CD4-positive, alpha-beta T cell (primary cell): ENCODE data around the gene AKNA. TPM values are rescaled to one million over a fixed set of nuclear protein-coding genes. Genes with fewer than 3 reads are reported as not detected.
A peak's percentile ranks its signal among the peaks of the same experiment; 100 is the strongest.

ENCODE experiments used
- ATAC-seq: fragments of 200-7000 bp; cut with Tn5 transposase; one replicate; pipeline ENCODE4 v1.10.0; 2022; ENCODE audit warnings: mild to moderate bottlenecking; ENCODE audit not compliant: poor library complexity
- CTCF ChIA-PET: fragments of 350-600 bp; sonication (Branson Sonifier 250); formaldehyde crosslinking; loops from one replicate; lab custom pipeline; 2021; ENCODE audit warnings: antibody characterized with exemption, inconsistent platforms; lab: Charles Lee
- POLR2A ChIA-PET: fragments of 350-600 bp; sonication (Branson Sonifier 250); formaldehyde crosslinking; loops from one replicate; lab custom pipeline; 2021; ENCODE audit warnings: antibody characterized with exemption, inconsistent platforms; lab: Charles Lee
- DNase-seq, 14 experiments: peaks; one replicate each; pipeline ENCODE4 v3.0.0-alpha.2; 2013 to 2020; ENCODE audit warnings: mixed read lengths in 2 of 14
- H3K27ac ChIP-seq, 2 donors: one replicate each; pipeline versions ENCODE4 v1.5.1 to v1.7.0; 2013; ENCODE audit warnings: low read length in 2 of 2, low read depth in 1 of 2, mild to moderate bottlenecking in 1 of 2
- H3K27me3 ChIP-seq, 2 experiments: 1 replicate in 1 of 2; 2 replicates in 1 of 2; pipeline versions ENCODE4 v1.6.1 to v1.7.0; 2013; ENCODE audit warnings: low read length in 2 of 2, control low read depth in 1 of 2, mild to moderate bottlenecking in 1 of 2, moderate library complexity in 1 of 2; ENCODE audit not compliant: insufficient read depth in 2 of 2, control insufficient read depth in 1 of 2
- H3K36me3 ChIP-seq: one replicate; pipeline ENCODE4 v1.6.1; 2013; ENCODE audit warnings: low read length, control low read depth; ENCODE audit not compliant: insufficient read depth
- H3K4me1 ChIP-seq: one replicate; pipeline ENCODE4 v1.6.1; 2013; ENCODE audit warnings: low read length, control low read depth; ENCODE audit not compliant: insufficient read depth
- H3K4me3 ChIP-seq: one replicate; pipeline ENCODE4 v1.5.1; 2013; ENCODE audit warnings: mild to moderate bottlenecking, low read length, moderate library complexity
- H3K9me3 ChIP-seq, 2 experiments: 1 replicate in 1 of 2; 2 replicates in 1 of 2; pipeline versions ENCODE4 v1.6.1 to v1.7.0; 2013; ENCODE audit warnings: low read length in 2 of 2, mild to moderate bottlenecking in 2 of 2, control low read depth in 1 of 2, moderate library complexity in 1 of 2; ENCODE audit not compliant: control insufficient read depth in 1 of 2, insufficient read depth in 1 of 2
- H3K27ac Mint-ChIP-seq: one replicate; pipeline ENCODE4 v1.8.0; 2020; ENCODE audit warnings: mixed read lengths
- H3K27me3 Mint-ChIP-seq: one replicate; pipeline ENCODE4 v1.8.0; 2021; ENCODE audit warnings: mixed read lengths
- H3K36me3 Mint-ChIP-seq: one replicate; pipeline ENCODE4 v1.8.0; 2021; ENCODE audit warnings: low read depth, mixed read lengths
- H3K4me1 Mint-ChIP-seq: one replicate; pipeline ENCODE4 v1.8.0; 2021; ENCODE audit warnings: low read depth, mixed read lengths
- H3K4me3 Mint-ChIP-seq: one replicate; pipeline ENCODE4 v1.8.0; 2020; ENCODE audit warnings: mild to moderate bottlenecking, mixed read lengths
- H3K9me3 Mint-ChIP-seq: one replicate; pipeline ENCODE4 v1.8.0; 2020; ENCODE audit warnings: mixed read lengths
- intact Hi-C, 2 experiments: fragments of 100-400 bp; cut with DNase I in 1 of 2; cut with micrococcal nuclease in 1 of 2; formaldehyde crosslinking; loops; one replicate each; pipeline versions ENCODE4 v1.15.1 to v1.9.0; 2023 to 2025; cut with DNase I, micrococcal nuclease
- total RNA-seq, 174 experiments: library from RNA in 2 of 174; stranded (reverse) in 2 of 174; gene quantifications; one replicate each; pipeline ENCODE4 v1.2.3 and lab custom pipeline; 2021 to 2026
- TF ChIP-seq, protein P1 (sequence below): fragments of 200-600 bp; IDR thresholded peaks from one replicate; pipeline ENCODE4 v1.8.0; 2022; ENCODE audit warnings: antibody characterized with exemption, mild to moderate bottlenecking

The AKNA gene
- total RNA-seq, 2 experiments from 2014 or later = 247 to 258 TPM

GRCh38 chr9:114400772-114401171 is 13.0 kb upstream of the AKNA start:
- intact Hi-C loops = loop anchor here in 1 of 2 experiments (10.0 kb wide), 1 partner anchor 1124 kb away; no protein-coding TSS in a partner anchor
- ChIA-PET CTCF (no interaction called here), POLR2A (interaction anchor here (2.1 to 2.3 kb wide), 3 partner anchors 13 to 253 kb away, joined by 8 to 13 read pairs (median 9); partner anchors contain the start of gene AKNA)
- no peaks in the 10 kb centered on the region for H3K9me3 ChIP-seq
- Mint-ChIP-seq H3K27ac (peak overlapping the region; percentile 24), H3K4me1 (peaks cover 23% of the 10 kb centered on the region), H3K36me3 (peaks cover 14% of the 10 kb centered on the region), H3K4me3 (no peak overlapping the region), H3K27me3 (no peaks in the 10 kb centered on the region), H3K9me3 (no peaks in the 10 kb centered on the region)
- peaks cover 5% of the 10 kb centered on the region for H3K36me3 ChIP-seq
- no peak for DNase-seq
- no peak overlapping the region for H3K4me3 ChIP-seq
- ATAC-seq = no peak
- peaks cover 33% of the 10 kb centered on the region for H3K4me1 ChIP-seq
- no peaks in the 10 kb centered on the region for H3K27me3 ChIP-seq
- H3K27ac ChIP-seq = no peak overlapping the region
- TF ChIP-seq, protein P1, sequence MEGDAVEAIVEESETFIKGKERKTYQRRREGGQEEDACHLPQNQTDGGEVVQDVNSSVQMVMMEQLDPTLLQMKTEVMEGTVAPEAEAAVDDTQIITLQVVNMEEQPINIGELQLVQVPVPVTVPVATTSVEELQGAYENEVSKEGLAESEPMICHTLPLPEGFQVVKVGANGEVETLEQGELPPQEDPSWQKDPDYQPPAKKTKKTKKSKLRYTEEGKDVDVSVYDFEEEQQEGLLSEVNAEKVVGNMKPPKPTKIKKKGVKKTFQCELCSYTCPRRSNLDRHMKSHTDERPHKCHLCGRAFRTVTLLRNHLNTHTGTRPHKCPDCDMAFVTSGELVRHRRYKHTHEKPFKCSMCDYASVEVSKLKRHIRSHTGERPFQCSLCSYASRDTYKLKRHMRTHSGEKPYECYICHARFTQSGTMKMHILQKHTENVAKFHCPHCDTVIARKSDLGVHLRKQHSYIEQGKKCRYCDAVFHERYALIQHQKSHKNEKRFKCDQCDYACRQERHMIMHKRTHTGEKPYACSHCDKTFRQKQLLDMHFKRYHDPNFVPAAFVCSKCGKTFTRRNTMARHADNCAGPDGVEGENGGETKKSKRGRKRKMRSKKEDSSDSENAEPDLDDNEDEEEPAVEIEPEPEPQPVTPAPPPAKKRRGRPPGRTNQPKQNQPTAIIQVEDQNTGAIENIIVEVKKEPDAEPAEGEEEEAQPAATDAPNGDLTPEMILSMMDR = no peak

DNA sequence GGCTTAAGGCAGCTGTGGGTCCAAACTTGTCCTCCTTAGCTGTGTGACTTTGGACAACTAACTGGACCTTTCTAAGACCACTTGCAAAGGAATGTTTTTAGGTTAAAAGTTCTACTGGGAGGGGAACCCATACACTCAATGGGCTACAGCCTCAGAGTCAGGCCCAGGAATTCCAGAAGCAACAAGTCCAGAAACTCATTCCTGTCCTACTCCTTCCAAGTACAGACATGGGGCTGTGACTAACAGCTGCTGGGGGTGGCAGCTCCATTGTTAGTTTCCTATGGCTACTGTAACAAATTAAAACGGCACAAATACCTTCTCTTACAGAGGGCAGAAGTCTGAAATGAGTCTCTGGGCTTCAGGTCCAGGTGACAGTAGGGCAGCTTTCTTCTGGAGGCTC is 12.4 kb upstream of the AKNA start:
- intact Hi-C loops = loop anchor here in 1 of 2 experiments (10.0 kb wide), 1 partner anchor 1125 kb away; no protein-coding TSS in a partner anchor
- no peaks in the 10 kb centered on the region for H3K27me3 ChIP-seq
- DNase-seq = no peak
- peaks cover 6% of the 10 kb centered on the region for H3K36me3 ChIP-seq
- TF ChIP-seq, protein P1 = no peak
- Mint-ChIP-seq H3K27me3 (no peaks in the 10 kb centered on the region), H3K9me3 (no peaks in the 10 kb centered on the region), H3K4me1 (peaks cover 23% of the 10 kb centered on the region), H3K36me3 (peaks cover 16% of the 10 kb centered on the region), H3K4me3 (peak overlapping the region; percentile 56), H3K27ac (peak overlapping the region; percentile 24)
- peaks cover 33% of the 10 kb centered on the region for H3K4me1 ChIP-seq
- no peak overlapping the region for H3K4me3 ChIP-seq
- CTCF ChIA-PET = interaction anchor here (1.0 kb wide), 1 partner anchor 15 kb away, joined by 5 read pairs; no protein-coding TSS in a partner anchor
- no peak for ATAC-seq
- no peak overlapping the region for H3K27ac ChIP-seq
- POLR2A ChIA-PET = interaction anchor here (0.8 to 2.3 kb wide), 5 partner anchors 13 to 499 kb away, joined by 3 to 13 read pairs (median 8); partner anchors contain the start of gene AKNA
- no peaks in the 10 kb centered on the region for H3K9me3 ChIP-seq

DNA sequence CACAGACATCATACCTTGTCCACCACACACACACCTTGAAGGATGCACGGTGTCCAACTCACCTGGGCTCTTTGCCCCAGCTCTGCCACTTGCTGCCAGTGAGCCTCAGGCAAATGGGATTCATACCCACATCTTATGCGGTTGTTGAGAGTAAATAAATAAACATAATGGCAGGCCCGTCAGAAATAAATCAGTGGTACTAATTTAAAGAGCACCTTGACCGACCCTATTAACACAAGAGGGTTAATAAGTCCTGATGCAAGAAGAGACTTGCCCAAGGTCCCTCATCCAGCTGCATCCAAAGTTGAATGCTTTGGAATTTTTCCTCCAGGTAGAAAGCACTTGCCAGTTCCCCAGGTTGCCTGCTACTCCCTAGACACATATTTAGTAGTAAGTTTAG is 11.6 kb upstream of the AKNA start:
- ATAC-seq (no peak), DNase-seq (no peak)
- Histone ChIP-seq H3K4me3 (no peak overlapping the region), H3K36me3 (peaks cover 8% of the 10 kb centered on the region), H3K27me3 (no peaks in the 10 kb centered on the region), H3K27ac (no peak overlapping the region), H3K4me1 (peaks cover 40% of the 10 kb centered on the region), H3K9me3 (no peaks in the 10 kb centered on the region)
- Mint-ChIP-seq H3K27me3 (no peaks in the 10 kb centered on the region), H3K4me1 (peaks cover 31% of the 10 kb centered on the region), H3K27ac (peak overlapping the region; percentile 98), H3K4me3 (peak overlapping the region; percentile 56), H3K36me3 (peaks cover 17% of the 10 kb centered on the region), H3K9me3 (no peaks in the 10 kb centered on the region)
- TF ChIP-seq, protein P1 = no peak
- intact Hi-C loops = loop anchor here (2.0 to 10.0 kb wide), 4 partner anchors 15 to 1125 kb away; partner anchors contain the start of genes CDC26 (in 1 of the 2) and PRPF4 (in 1 of the 2)
- POLR2A ChIA-PET = interaction anchor here (0.8 to 2.3 kb wide), 5 partner anchors 12 to 499 kb away, joined by 3 to 13 read pairs (median 8); partner anchors contain the start of gene AKNA
- CTCF ChIA-PET = interaction anchor here (1.0 to 1.4 kb wide), 2 partner anchors 14 to 254 kb away, joined by 3 to 5 read pairs; no protein-coding TSS in a partner anchor
